Measurements from ENCODE around the gene SLC6A12.

- TF ChIP-seq CTCF (IDR thresholded peaks at IDR 0.05) (no peak), POLR2A (IDR thresholded peaks at IDR 0.05) (no peak), EP300 (IDR thresholded peaks at IDR 0.05) (no peak)
These were observed 42.3 kb upstream of the SLC6A12 start for GRCh38 chr12:256225-256624.
